CD4-positive, alpha-beta T cell treated with Interleukin-2 at 100 ng/mL for 4 hours (primary cell): ENCODE results near the gene ABCC11.

ENCODE experiments used
- DNase-seq: peaks from one replicate; pipeline ENCODE4 v3.0.0-alpha.2; 2020; ENCODE audit warnings: low spot score

ABCC11 gene

GRCh38 chr16:48247311-48247710 lies at the start of gene ABCC11:
Gene ABCC11 (minus strand): TSS chr16:48247539. CDS start chr16:48231921, 15,618 bp downstream.
- peak; percentile 2 for DNase-seq

- no peak for DNase-seq
Measured at GRCh38 chr16:48295488-48296281, 48.3 kb upstream of the ABCC11 start.

- DNase-seq = no peak
Measured at GRCh38 chr16:48294724-48295123, 47.4 kb upstream of the ABCC11 start.

DNA sequence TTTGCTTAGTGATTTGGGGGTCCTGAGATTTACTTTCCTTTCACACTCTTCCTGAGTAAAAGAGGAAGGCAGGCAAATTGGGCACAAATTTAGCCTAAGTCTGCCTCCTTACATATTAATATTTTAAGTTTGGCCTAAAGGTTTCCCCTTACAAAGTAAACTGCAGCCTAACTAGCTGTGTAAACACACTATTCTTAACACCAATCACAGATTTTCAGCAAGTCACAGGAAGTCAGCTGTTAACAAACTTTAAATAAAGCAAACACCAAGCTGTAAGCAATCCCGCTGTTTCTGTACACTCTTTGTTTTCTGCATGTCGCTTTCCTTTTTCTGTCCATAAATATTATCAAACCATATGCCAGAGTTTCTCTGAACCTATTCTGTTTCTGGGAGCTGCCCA lies 45.1 kb upstream of the ABCC11 start:
- no peak for DNase-seq

GRCh38 chr16:48291754-48292153 lies 44.4 kb upstream of the ABCC11 start:
- DNase-seq = no peak

DNA sequence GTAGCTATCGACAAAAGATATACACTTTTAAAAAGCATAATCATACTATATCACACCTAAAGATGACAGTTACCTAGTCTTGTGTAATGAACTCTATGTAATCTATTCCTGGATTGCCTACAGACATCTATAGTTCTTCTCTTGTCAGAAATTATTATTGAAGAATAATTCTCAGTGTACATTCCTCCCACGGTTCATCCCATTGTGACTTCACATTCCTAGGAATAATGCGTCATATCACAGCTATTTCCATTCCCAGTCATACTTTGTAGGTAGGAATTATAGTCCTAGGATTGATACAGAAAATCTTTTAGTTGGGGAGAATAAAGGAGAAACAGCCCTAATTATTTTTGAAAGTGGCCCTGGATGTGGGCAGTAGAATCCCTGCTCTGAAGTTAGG lies 44.0 kb upstream of the ABCC11 start:
- no peak for DNase-seq

- DNase-seq = no peak
Measured at GRCh38 chr16:48287239-48287638, 39.9 kb upstream of the ABCC11 start.

DNA sequence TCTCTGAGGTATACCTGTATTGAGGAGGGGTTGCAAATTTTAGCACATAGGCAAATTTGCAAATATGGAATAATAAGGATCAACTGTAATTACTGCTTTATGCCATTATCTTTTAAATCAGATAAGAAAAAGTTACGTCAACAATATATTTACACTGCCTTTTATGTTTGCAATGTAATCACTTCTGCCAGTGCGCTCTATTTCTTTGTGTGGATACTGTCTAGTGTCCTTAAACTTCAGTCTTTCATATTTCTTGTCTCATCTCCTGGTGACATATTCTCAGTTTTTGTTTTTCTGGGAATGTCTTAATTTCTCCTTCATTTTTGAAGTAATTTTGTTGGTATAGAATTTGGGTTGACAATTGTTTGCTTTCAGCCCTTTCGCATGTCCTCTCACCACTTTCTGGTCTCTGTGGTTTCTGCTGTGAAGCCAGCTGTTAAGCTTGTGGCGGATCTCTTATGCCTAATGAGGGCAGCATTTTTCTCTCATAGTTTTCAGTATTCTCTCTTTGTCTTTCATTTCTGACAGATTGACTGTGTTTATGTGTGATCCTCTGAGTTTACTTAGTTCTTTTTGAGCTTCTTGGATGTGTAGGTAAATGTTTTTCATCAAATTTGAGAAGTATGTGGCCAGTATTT lies 37.6 kb upstream of the ABCC11 start:
- peak; percentile 15 for DNase-seq

GRCh38 chr16:48282636-48283263 lies 35.4 kb upstream of the ABCC11 start:
- no peak for DNase-seq

DNA sequence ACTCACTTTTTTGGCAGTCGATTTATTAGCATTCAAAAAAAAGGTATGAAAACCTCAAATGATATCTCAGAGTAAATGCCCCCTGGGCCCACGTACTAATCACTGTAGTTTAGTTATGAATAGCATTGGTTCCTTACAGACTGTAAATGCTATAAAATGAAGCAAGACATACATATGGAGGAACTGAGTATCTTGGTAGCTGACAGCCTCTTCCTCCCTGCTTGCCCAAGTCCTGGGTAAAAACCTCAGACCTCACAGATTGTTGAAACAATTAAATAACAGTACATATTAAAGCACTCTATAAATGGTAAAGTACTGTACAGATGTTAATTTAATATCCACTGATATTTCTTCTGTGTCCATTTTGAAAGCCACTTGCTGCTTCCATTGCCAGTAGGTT lies 33.2 kb upstream of the ABCC11 start:
- DNase-seq = no peak

DNA sequence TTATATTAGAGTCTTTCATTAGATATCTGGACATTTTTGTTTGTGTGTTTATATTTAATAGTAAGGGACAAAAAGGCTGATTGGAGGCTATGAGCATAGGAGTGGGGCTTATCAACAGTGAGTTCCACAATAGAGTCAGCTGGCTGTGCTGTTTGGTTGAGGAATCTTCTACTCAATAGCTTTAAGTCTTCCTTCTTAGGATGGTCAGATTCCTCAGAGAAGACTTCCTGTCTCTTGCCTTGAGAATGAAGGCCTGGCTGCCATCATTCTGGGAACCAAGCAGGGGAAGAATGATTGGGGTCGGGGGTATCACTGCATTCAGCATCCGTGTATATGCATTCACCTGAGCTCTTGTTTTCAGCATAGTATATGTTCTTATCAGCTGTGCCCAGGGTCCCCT lies 31.9 kb upstream of the ABCC11 start:
- no peak for DNase-seq

GRCh38 chr16:48277158-48277557 lies 29.8 kb upstream of the ABCC11 start:
- DNase-seq = no peak

DNA sequence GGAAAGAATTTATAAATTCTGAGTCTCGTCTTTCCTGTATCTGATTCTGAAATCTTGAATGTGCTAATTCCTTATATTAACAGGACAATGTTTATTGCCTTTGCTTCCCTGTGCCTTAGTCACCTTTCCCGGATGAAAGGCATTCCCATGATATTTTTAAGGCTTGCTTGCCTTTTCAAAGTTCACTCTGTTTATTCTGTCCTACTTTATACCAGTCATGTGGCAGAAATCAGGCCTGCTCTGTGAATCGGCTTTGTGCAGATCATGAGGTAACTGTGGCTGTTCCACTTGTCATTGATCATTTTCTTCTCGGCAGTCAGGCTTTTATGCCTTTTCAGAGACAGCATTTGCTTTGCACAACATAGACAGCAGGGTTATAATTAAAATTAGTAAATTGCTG lies 28.8 kb upstream of the ABCC11 start:
- DNase-seq = no peak

DNA sequence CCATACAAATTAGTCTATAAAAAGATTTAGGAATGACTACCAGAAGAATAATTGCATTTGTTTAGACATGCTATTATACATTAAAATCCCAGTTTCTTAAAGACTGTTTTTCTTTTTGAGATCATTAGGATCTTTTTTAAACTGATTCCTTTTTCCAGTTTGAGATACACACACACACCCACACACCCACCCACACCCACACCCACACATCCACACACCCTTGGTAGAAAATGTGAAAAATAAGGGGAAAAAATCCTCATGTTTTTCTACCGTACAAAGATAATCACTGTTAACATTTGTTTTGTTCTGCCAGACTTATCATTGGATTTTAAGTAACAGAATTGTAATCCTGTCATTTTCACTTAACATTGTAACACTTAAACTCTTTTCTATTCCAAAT lies 27.1 kb upstream of the ABCC11 start:
- no peak for DNase-seq

GRCh38 chr16:48272837-48273421 lies 25.6 kb upstream of the ABCC11 start:
- no peak for DNase-seq

- DNase-seq = no peak
Measured at GRCh38 chr16:48271728-48272127, 24.4 kb upstream of the ABCC11 start.

GRCh38 chr16:48269011-48269410 lies 21.7 kb upstream of the ABCC11 start:
- DNase-seq = no peak

DNA sequence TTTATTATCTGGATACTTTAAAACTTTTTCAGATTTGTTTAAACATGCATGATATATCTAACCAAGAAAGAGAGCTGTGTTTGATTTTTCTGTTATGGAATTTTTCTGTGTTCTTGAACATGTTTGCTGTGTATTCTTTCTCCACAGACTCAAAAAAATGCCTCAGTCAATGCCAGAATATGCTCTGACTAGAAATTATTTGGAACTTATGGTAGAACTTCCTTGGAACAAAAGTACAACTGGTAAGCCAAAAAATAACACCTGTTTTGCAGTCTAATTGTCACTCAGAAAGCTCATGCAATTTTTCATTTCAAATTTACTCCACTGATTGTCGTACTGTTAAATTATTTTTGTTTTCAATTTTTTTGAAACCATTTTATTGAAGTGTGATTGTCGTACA lies 15.3 kb upstream of the ABCC11 start:
- no peak for DNase-seq

- DNase-seq = no peak
Measured at GRCh38 chr16:48261569-48261968, 14.2 kb upstream of the ABCC11 start.

GRCh38 chr16:48256579-48257177 lies 9.3 kb upstream of the ABCC11 start:
- no peak for DNase-seq

- no peak for DNase-seq
Measured at GRCh38 chr16:48252013-48252412, 4.7 kb upstream of the ABCC11 start.

DNA sequence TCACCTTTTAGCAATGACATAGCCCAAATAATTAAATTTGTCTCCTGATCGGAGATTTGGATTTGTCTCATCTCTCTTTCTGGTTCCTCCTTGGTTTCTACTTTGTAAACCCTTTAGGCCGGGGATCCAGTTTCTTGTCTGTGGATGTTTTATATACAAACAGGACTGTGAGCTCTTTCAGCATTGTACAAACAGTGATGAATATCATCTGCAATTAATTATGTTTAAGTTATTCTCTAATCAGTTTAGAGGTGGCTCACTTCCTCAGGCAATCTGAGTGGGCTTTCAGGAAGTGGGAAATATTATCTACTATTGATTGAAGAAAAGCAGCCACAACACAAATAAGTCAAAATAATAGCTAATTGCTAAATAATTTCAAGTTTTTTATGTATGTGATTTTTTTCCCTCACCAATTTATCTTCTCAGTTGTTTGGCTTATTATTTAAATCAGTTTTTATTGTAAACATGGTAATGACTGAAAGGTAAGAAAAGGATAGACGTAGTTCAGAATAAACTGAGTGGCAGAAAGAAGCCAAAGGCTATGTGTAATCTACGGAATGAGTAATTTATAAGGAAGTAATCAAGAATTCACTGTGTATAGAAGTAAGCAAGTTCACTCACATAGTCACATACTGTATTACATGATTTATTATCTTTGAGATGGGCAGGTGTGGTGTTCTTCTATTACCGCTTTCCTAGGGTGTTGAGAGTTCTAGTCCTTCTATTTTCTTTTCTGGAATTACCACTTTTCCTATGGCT lies 3.4 kb upstream of the ABCC11 start:
- no peak for DNase-seq
